ENCODE measurements around the gene E2F6. TPM values are rescaled to one million over a fixed set of nuclear protein-coding genes. Genes with fewer than 3 reads are reported as not detected.

E2F6 gene
- total RNA-seq, 2 donors from 2014 or later, result 6.6 TPM

DNA sequence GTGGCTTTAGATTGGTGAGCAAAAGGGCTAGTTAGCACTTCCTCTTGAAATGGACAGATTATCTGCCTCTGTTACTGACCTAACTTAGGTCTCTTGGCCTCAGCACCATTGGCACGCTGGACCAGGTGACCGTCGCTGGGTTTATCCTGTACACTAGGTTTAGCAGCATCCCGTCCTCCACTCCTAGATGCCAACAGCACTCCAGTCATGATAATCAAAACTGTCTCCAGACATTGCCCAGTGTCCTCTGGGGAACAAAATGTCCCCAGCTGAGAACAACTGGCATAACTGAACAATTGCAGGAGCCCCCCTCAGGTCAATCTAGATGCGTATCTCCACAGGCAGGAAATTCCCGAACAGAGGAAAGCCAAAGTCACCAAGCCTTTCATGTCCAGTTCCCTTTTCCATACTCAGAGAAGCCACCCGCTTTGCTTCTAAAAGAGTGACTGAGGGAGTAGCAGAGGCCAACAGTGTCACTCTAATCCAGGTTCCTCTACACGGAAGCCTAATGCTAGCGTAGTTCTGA, 27.3 kb downstream of the E2F6 start:
- Histone ChIP-seq H3K9me3 (no peaks in the 10 kb centered on the region), H3K9ac (ENCODE audit: low read depth in 2 of 2, low read length in 2 of 2) (no peak overlapping the region), H3K4me1 (no peaks in the 10 kb centered on the region), H3K27ac (no peak overlapping the region), H3K4me3 (no peak overlapping the region), H3K36me3 (no peaks in the 10 kb centered on the region), H3K27me3 (no peaks in the 10 kb centered on the region)
- intact Hi-C loops (cut with DNase I), result no loop called here
- TF ChIP-seq, protein P1, sequence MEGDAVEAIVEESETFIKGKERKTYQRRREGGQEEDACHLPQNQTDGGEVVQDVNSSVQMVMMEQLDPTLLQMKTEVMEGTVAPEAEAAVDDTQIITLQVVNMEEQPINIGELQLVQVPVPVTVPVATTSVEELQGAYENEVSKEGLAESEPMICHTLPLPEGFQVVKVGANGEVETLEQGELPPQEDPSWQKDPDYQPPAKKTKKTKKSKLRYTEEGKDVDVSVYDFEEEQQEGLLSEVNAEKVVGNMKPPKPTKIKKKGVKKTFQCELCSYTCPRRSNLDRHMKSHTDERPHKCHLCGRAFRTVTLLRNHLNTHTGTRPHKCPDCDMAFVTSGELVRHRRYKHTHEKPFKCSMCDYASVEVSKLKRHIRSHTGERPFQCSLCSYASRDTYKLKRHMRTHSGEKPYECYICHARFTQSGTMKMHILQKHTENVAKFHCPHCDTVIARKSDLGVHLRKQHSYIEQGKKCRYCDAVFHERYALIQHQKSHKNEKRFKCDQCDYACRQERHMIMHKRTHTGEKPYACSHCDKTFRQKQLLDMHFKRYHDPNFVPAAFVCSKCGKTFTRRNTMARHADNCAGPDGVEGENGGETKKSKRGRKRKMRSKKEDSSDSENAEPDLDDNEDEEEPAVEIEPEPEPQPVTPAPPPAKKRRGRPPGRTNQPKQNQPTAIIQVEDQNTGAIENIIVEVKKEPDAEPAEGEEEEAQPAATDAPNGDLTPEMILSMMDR (IDR thresholded peaks at IDR 0.05), result no peak
- no peak for DNase-seq

DNA sequence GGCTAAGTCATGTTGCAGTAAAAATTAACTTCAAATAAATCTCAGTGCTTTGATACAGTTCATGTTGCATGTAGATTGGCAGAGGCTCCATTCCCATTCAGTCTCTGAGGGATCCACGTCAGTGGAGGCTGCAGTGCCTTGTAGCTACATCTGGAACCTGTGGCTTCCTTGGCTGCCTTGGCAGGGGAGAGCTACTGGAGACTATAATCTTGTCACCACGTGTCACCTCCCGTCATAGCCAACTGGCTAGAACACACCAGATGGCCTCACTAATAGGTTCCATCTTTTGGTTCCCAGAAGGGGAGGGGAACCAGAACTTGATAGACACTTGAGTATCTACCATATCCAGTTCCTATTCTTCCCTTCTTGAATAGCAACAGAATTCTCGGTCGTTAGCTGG, 28.4 kb downstream of the E2F6 start:
- no peaks in the 10 kb centered on the region for H3K27me3 ChIP-seq
- H3K9me3 ChIP-seq, result no peaks in the 10 kb centered on the region
- H3K4me3 ChIP-seq, result no peak overlapping the region
- no peak for DNase-seq
- H3K4me1 ChIP-seq, result no peaks in the 10 kb centered on the region
- TF ChIP-seq, protein P1 (IDR thresholded peaks at IDR 0.05), result no peak
- intact Hi-C loops (cut with DNase I), result no loop called here
- H3K36me3 ChIP-seq, result no peaks in the 10 kb centered on the region
- H3K9ac ChIP-seq (ENCODE audit: low read depth in 2 of 2, low read length in 2 of 2), result no peak overlapping the region
- no peak overlapping the region for H3K27ac ChIP-seq

- H3K27ac ChIP-seq, result no peak overlapping the region
- no peaks in the 10 kb centered on the region for H3K27me3 ChIP-seq
- intact Hi-C loops (cut with DNase I), result no loop called here
- no peak for DNase-seq
- H3K4me1 ChIP-seq, result no peaks in the 10 kb centered on the region
- TF ChIP-seq, protein P1 (IDR thresholded peaks at IDR 0.05), result no peak
- no peak overlapping the region for H3K9ac ChIP-seq (ENCODE audit: low read depth in 2 of 2, low read length in 2 of 2)
- H3K4me3 ChIP-seq, result no peak overlapping the region
- no peaks in the 10 kb centered on the region for H3K9me3 ChIP-seq
- no peaks in the 10 kb centered on the region for H3K36me3 ChIP-seq
These were observed 30.9 kb downstream of the E2F6 start for GRCh38 chr2:11435036-11435435.

- Histone ChIP-seq H3K9me3 (no peaks in the 10 kb centered on the region), H3K36me3 (no peaks in the 10 kb centered on the region), H3K27me3 (no peaks in the 10 kb centered on the region), H3K4me1 (no peaks in the 10 kb centered on the region), H3K4me3 (no peak overlapping the region), H3K27ac (no peak overlapping the region), H3K9ac (ENCODE audit: low read depth in 2 of 2, low read length in 2 of 2) (no peak overlapping the region)
- DNase-seq, result no peak
- intact Hi-C loops (cut with DNase I), result no loop called here
- TF ChIP-seq, protein P1 (IDR thresholded peaks at IDR 0.05), result no peak
These were observed 31.5 kb downstream of the E2F6 start for GRCh38 chr2:11434443-11434842.

GRCh38 chr2:11433822-11434221, 32.1 kb downstream of the E2F6 start:
- intact Hi-C loops (cut with DNase I), result no loop called here

More at GRCh38 chr2:11433822-11434221, 32.1 kb downstream of the E2F6 start:
- Histone ChIP-seq H3K27me3 (no peaks in the 10 kb centered on the region), H3K27ac (no peak overlapping the region), H3K36me3 (no peaks in the 10 kb centered on the region), H3K9ac (ENCODE audit: low read depth in 2 of 2, low read length in 2 of 2) (no peak overlapping the region), H3K4me3 (no peak overlapping the region), H3K4me1 (no peaks in the 10 kb centered on the region), H3K9me3 (no peaks in the 10 kb centered on the region)
- TF ChIP-seq, protein P1 (IDR thresholded peaks at IDR 0.05), result no peak
- no peak for DNase-seq

All from colonic mucosa (tissue), 4 donors.